Uterus (tissue), 2 donors: ENCODE data around the gene KCNH2.

Experiments used
- POLR2A ChIP-seq, 2 donors: fragments of 450-650 bp; IDR thresholded peaks; one replicate each; pipeline ENCODE4 v1.6.1; 2016; ENCODE audit warnings: antibody characterized with exemption in 2 of 2, mild to moderate bottlenecking in 1 of 2, moderate library complexity in 1 of 2
- TF ChIP-seq, protein P1 (sequence below), 4 experiments: fragments of 200-600 bp in 2 of 4; fragments of 450-650 bp in 2 of 4; sonication (generic) in 2 of 4; IDR thresholded peaks; one replicate each; pipeline ENCODE4 v1.5.1; 2016 to 2019; ENCODE audit warnings: antibody characterized with exemption in 4 of 4, mild to moderate bottlenecking in 2 of 4, moderate library complexity in 1 of 4

- TF ChIP-seq POLR2A (IDR thresholded peaks at IDR 0.05) = no peak
- TF ChIP-seq, protein P1, sequence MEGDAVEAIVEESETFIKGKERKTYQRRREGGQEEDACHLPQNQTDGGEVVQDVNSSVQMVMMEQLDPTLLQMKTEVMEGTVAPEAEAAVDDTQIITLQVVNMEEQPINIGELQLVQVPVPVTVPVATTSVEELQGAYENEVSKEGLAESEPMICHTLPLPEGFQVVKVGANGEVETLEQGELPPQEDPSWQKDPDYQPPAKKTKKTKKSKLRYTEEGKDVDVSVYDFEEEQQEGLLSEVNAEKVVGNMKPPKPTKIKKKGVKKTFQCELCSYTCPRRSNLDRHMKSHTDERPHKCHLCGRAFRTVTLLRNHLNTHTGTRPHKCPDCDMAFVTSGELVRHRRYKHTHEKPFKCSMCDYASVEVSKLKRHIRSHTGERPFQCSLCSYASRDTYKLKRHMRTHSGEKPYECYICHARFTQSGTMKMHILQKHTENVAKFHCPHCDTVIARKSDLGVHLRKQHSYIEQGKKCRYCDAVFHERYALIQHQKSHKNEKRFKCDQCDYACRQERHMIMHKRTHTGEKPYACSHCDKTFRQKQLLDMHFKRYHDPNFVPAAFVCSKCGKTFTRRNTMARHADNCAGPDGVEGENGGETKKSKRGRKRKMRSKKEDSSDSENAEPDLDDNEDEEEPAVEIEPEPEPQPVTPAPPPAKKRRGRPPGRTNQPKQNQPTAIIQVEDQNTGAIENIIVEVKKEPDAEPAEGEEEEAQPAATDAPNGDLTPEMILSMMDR (IDR thresholded peaks at IDR 0.05) = no peak
Observed at GRCh38 chr7:150969475-150969874, 8.6 kb downstream of the KCNH2 start.
